CD4-positive, CD25-positive, alpha-beta regulatory T cell (primary cell): Measurements from ENCODE around the gene GINS3. TPM values are rescaled to one million over a fixed set of nuclear protein-coding genes. Genes with fewer than 3 reads are reported as not detected.

Experiments used
- ATAC-seq, 2 donors: fragments of 150-1000 bp; cut with Tn5 transposase; one replicate each; pipeline ENCODE4 v1.10.0; 2021; ENCODE audit warnings: low read depth in 2 of 2, moderate number of reproducible peaks in 2 of 2, moderate library complexity in 1 of 2
- DNase-seq, 3 donors: peaks; one replicate each; pipeline versions ENCODE4 v3.0.0 to v3.0.0-alpha.2; 2012 to 2022; ENCODE audit warnings: mixed read lengths in 1 of 3
- H3K27ac ChIP-seq: one replicate; pipeline ENCODE4 v1.7.0; 2013; ENCODE audit warnings: mild to moderate bottlenecking, low read length; ENCODE audit not compliant: insufficient read depth, poor library complexity, severe bottlenecking
- H3K27me3 ChIP-seq: one replicate; pipeline ENCODE4 v1.7.0; 2013; ENCODE audit warnings: low read length; ENCODE audit not compliant: control insufficient read depth, insufficient read depth
- H3K36me3 ChIP-seq: one replicate; pipeline ENCODE4 v1.7.0; 2013; ENCODE audit warnings: mild to moderate bottlenecking, low read length, moderate library complexity; ENCODE audit not compliant: control insufficient read depth, insufficient read depth
- H3K4me1 ChIP-seq: 2 replicates; pipeline ENCODE4 v1.7.0; 2013; ENCODE audit warnings: mild to moderate bottlenecking, low read length; ENCODE audit not compliant: insufficient read depth, control insufficient read depth, poor library complexity, severe bottlenecking
- H3K4me3 ChIP-seq: one replicate; pipeline ENCODE4 v1.7.0; 2013; ENCODE audit warnings: low read depth, mild to moderate bottlenecking, low read length, moderate library complexity
- H3K9me3 ChIP-seq, 2 experiments: 1 replicate in 1 of 2; 2 replicates in 1 of 2; pipeline ENCODE4 v1.7.0; 2013; ENCODE audit warnings: low read length in 2 of 2, mild to moderate bottlenecking in 1 of 2, moderate library complexity in 1 of 2; ENCODE audit not compliant: control insufficient read depth in 2 of 2
- H3K27ac Mint-ChIP-seq, 3 donors: one replicate each; pipeline ENCODE4 v1.8.0; 2020 to 2022; ENCODE audit warnings: mild to moderate bottlenecking in 3 of 3, mixed read lengths in 3 of 3, moderate library complexity in 2 of 3
- H3K27me3 Mint-ChIP-seq: one replicate; pipeline ENCODE4 v1.8.0; 2022; ENCODE audit warnings: mild to moderate bottlenecking, mixed read lengths
- H3K36me3 Mint-ChIP-seq: one replicate; pipeline ENCODE4 v1.8.0; 2020; ENCODE audit warnings: mixed read lengths
- H3K4me1 Mint-ChIP-seq, 4 donors: one replicate each; pipeline ENCODE4 v1.8.0; 2020 to 2022; ENCODE audit warnings: mixed read lengths in 4 of 4, mild to moderate bottlenecking in 1 of 4
- H3K4me3 Mint-ChIP-seq, 4 donors: one replicate each; pipeline ENCODE4 v1.8.0; 2020 to 2022; ENCODE audit warnings: mild to moderate bottlenecking in 4 of 4, mixed read lengths in 4 of 4, moderate library complexity in 3 of 4
- H3K9me3 Mint-ChIP-seq, 7 donors: one replicate each; pipeline ENCODE4 v1.8.0; 2020 to 2022; ENCODE audit warnings: mixed read lengths in 7 of 7, mild to moderate bottlenecking in 3 of 7, moderate library complexity in 2 of 7
- polyA plus RNA-seq, 4 donors: library from polyadenylated mRNA; unstranded; fragments of 300-500 nt; fragmentation: Illumina TruSeq; gene quantifications; one replicate each; pipeline ENCODE4 v1.2.3, GENCODE V29; 2021
- total RNA-seq: library from RNA; stranded (reverse); gene quantifications from one replicate; pipeline ENCODE4 v1.2.3, GENCODE V29; 2022

GINS3 gene
- total and polyA plus RNA-seq, 5 donors from 2014 or later, result 0.86 to 3.1 (median 2.5) TPM

DNA sequence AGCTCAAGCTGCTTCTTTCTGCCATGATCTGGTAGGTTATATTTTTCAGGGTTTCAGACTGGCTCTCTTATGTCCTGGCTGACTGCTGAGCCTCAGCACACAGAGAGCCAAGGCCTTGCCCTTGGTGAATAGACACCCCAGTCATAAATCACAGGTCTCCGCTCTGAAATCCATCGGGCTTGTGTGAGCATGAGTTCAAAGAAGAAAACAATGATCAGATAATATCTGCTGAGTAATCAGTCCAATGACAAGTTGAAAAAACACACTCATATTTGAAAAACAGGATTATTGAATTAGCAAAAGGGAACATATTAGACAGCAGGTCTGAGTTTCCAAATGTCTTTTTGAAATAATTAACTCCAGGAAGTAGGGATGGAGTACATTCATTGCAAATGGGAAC lies 56.6 kb downstream of the GINS3 start:
- Mint-ChIP-seq H3K4me1 (no peaks in the 10 kb centered on the region), H3K27me3 (peaks cover 24% of the 10 kb centered on the region), H3K36me3 (no peaks in the 10 kb centered on the region), H3K9me3 (no peaks in the 10 kb centered on the region), H3K4me3 (no peak overlapping the region), H3K27ac (no peak overlapping the region)
- no peaks in the 10 kb centered on the region for H3K36me3 ChIP-seq
- no peak overlapping the region for H3K4me3 ChIP-seq
- H3K27ac ChIP-seq, result no peak overlapping the region
- DNase-seq, result no peak
- no peak for ATAC-seq
- peaks cover 4% of the 10 kb centered on the region for H3K27me3 ChIP-seq
- no peaks in the 10 kb centered on the region for H3K9me3 ChIP-seq
- H3K4me1 ChIP-seq, result no peaks in the 10 kb centered on the region

DNA sequence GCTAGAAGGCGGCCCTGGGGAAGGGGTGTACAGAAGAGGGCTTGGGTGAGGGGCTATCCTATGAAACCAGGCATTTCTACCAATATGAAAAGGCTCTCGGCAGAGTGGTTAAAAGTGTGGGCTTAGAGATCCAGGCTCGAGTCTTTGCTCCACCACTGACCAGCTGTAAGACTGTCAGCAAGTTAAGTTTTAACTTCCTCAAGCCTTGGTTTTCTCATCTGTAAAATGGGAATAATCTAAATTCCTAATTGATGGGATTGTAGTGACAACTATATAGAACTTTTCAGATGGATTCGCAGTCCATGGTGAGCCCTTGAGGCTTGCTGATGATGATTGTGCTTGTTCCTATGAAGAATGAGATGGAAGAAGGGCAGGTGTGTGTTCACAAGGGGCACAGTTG lies 57.0 kb downstream of the GINS3 start:
- no peak overlapping the region for H3K4me3 Mint-ChIP-seq
- peaks cover 24% of the 10 kb centered on the region for H3K27me3 Mint-ChIP-seq
- H3K36me3 Mint-ChIP-seq, result no peaks in the 10 kb centered on the region

DNA sequence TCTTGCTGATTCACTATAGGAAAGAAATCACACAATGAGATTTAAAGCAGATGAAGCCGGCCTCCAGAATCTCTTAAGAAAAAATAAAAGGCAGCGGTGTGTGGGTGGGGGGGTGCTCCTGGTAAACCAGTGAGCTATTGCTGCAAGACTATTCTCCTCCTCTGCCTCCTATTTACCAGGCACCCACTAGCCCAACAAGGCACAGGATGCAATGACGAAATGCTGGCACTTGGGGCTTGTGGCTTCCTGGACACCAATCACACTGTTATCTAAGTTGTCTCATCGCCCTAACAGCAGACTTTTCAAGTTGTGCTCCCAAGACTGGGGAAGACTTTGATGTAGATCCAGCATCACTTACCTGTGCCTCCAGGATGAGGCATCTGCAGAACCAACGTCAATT lies 57.5 kb downstream of the GINS3 start:
- H3K27me3 Mint-ChIP-seq, result peaks cover 25% of the 10 kb centered on the region
- no peak for ATAC-seq
- H3K4me3 ChIP-seq, result no peak overlapping the region

More for the DNA sequence above, 57.0 kb downstream of the GINS3 start:
- no peak overlapping the region for H3K27ac Mint-ChIP-seq
- no peak for ATAC-seq
- H3K27me3 ChIP-seq, result peaks cover 4% of the 10 kb centered on the region
- H3K27ac ChIP-seq, result no peak overlapping the region
- H3K4me1 Mint-ChIP-seq, result no peaks in the 10 kb centered on the region
- H3K9me3 Mint-ChIP-seq, result no peaks in the 10 kb centered on the region
- H3K36me3 ChIP-seq, result no peaks in the 10 kb centered on the region
- H3K4me1 ChIP-seq, result no peaks in the 10 kb centered on the region
- no peaks in the 10 kb centered on the region for H3K9me3 ChIP-seq
- H3K4me3 ChIP-seq, result no peak overlapping the region
- no peak for DNase-seq

DNA sequence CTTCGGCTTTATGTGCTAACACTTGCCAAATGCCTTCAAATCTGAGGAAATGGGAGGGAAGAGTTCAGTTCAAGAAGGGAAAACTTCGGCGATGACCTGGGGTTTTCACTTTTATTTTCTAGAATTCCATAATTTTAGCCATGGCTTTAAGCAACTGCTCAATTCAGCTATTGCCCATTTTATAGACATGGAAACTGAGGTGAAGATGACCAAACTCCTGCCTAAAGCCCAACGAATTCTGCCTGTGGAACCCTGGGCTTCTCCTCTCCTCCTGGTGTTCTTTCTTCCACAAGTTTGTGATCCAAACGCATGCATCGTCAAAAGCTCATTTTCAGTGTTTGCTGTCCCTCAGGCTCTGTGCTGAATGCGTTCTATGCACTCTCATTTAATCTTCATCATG lies 58.3 kb downstream of the GINS3 start:
- Mint-ChIP-seq H3K4me3 (no peak overlapping the region), H3K36me3 (no peaks in the 10 kb centered on the region), H3K27ac (no peak overlapping the region), H3K9me3 (no peaks in the 10 kb centered on the region), H3K4me1 (no peaks in the 10 kb centered on the region), H3K27me3 (peaks cover 25% of the 10 kb centered on the region)
- Histone ChIP-seq H3K36me3 (no peaks in the 10 kb centered on the region), H3K27me3 (peaks cover 4% of the 10 kb centered on the region), H3K27ac (no peak overlapping the region), H3K9me3 (no peaks in the 10 kb centered on the region), H3K4me3 (no peak overlapping the region), H3K4me1 (no peaks in the 10 kb centered on the region)
- ATAC-seq, result no peak
- no peak for DNase-seq

More for the DNA sequence above, 57.5 kb downstream of the GINS3 start:
- H3K27ac Mint-ChIP-seq, result no peak overlapping the region
- H3K9me3 ChIP-seq, result no peaks in the 10 kb centered on the region
- peak in 1 of 3 donors; percentile 8 for DNase-seq
- H3K27ac ChIP-seq, result no peak overlapping the region
- no peaks in the 10 kb centered on the region for H3K4me1 ChIP-seq
- H3K27me3 ChIP-seq, result peaks cover 4% of the 10 kb centered on the region
- H3K4me1 Mint-ChIP-seq, result no peaks in the 10 kb centered on the region
- H3K9me3 Mint-ChIP-seq, result no peaks in the 10 kb centered on the region
- H3K36me3 Mint-ChIP-seq, result no peaks in the 10 kb centered on the region
- H3K36me3 ChIP-seq, result no peaks in the 10 kb centered on the region
- no peak overlapping the region for H3K4me3 Mint-ChIP-seq

DNA sequence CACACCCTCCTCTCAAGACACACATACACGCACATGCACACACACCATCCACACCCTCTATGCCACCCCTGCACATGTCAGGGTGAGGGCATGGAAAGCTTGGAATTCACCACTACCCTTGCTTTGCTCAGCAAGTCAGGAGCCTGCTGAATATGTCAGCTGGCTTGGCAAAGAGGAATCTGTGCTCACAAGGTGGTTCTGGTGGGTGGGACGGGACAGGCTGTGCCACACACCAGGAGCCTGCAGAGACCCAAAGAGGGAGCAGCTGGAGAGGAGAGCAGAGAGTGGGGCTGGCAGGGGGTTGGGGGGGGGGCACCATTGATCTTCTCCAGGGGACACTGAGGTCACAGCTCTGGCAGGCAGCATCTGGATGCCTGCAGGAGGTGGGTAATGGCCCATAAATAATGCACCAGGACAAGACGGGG lies 59.0 kb downstream of the GINS3 start:
- Histone ChIP-seq H3K9me3 (no peaks in the 10 kb centered on the region), H3K4me3 (no peak overlapping the region), H3K4me1 (no peaks in the 10 kb centered on the region), H3K27ac (no peak overlapping the region), H3K27me3 (peaks cover 4% of the 10 kb centered on the region), H3K36me3 (no peaks in the 10 kb centered on the region)
- no peaks in the 10 kb centered on the region for H3K9me3 Mint-ChIP-seq
- H3K4me3 Mint-ChIP-seq, result no peak overlapping the region
- ATAC-seq (no peak), DNase-seq (no peak)
- no peak overlapping the region for H3K27ac Mint-ChIP-seq
- no peaks in the 10 kb centered on the region for H3K36me3 Mint-ChIP-seq
- no peaks in the 10 kb centered on the region for H3K4me1 Mint-ChIP-seq
- peaks cover 25% of the 10 kb centered on the region for H3K27me3 Mint-ChIP-seq

- ATAC-seq, result no peak
- H3K4me1 Mint-ChIP-seq, result no peaks in the 10 kb centered on the region
These were observed 59.7 kb downstream of the GINS3 start for GRCh38 chr16:58451945-58452401.

GRCh38 chr16:58452640-58453039 lies 60.4 kb downstream of the GINS3 start:
- H3K4me1 Mint-ChIP-seq, result no peaks in the 10 kb centered on the region
- peaks cover 2% of the 10 kb centered on the region for H3K27me3 ChIP-seq

More at GRCh38 chr16:58451945-58452401, 59.7 kb downstream of the GINS3 start:
- Mint-ChIP-seq H3K4me3 (no peak overlapping the region), H3K27me3 (peaks cover 29% of the 10 kb centered on the region), H3K27ac (no peak overlapping the region), H3K36me3 (no peaks in the 10 kb centered on the region), H3K9me3 (no peaks in the 10 kb centered on the region)
- Histone ChIP-seq H3K9me3 (no peaks in the 10 kb centered on the region), H3K4me3 (no peak overlapping the region), H3K36me3 (no peaks in the 10 kb centered on the region), H3K27ac (no peak overlapping the region), H3K4me1 (no peaks in the 10 kb centered on the region), H3K27me3 (peaks cover 2% of the 10 kb centered on the region)
- DNase-seq, result no peak

GRCh38 chr16:58454178-58454577 lies 61.9 kb downstream of the GINS3 start:
- H3K4me1 ChIP-seq, result no peaks in the 10 kb centered on the region
- Mint-ChIP-seq H3K9me3 (no peaks in the 10 kb centered on the region), H3K36me3 (no peaks in the 10 kb centered on the region), H3K27me3 (peaks cover 32% of the 10 kb centered on the region), H3K4me1 (no peaks in the 10 kb centered on the region), H3K4me3 (no peak overlapping the region), H3K27ac (peak overlapping the region in 1 of 3 donors; percentile 34)
- ATAC-seq (no peak), DNase-seq (no peak)
- H3K27me3 ChIP-seq, result peaks cover 2% of the 10 kb centered on the region
- H3K4me3 ChIP-seq, result no peak overlapping the region
- H3K36me3 ChIP-seq, result no peaks in the 10 kb centered on the region
- no peaks in the 10 kb centered on the region for H3K9me3 ChIP-seq
- no peak overlapping the region for H3K27ac ChIP-seq

More at GRCh38 chr16:58452640-58453039, 60.4 kb downstream of the GINS3 start:
- DNase-seq, result no peak
- no peaks in the 10 kb centered on the region for H3K36me3 ChIP-seq
- Mint-ChIP-seq H3K27ac (no peak overlapping the region), H3K36me3 (no peaks in the 10 kb centered on the region), H3K9me3 (no peaks in the 10 kb centered on the region), H3K4me3 (no peak overlapping the region), H3K27me3 (peaks cover 29% of the 10 kb centered on the region)
- H3K4me3 ChIP-seq, result no peak overlapping the region
- no peaks in the 10 kb centered on the region for H3K9me3 ChIP-seq
- no peak for ATAC-seq
- H3K4me1 ChIP-seq, result no peaks in the 10 kb centered on the region
- H3K27ac ChIP-seq, result no peak overlapping the region
